Endothelial cell of umbilical vein (primary cell): ENCODE results near the gene GNG3. TPM values are rescaled to one million over a fixed set of nuclear protein-coding genes. Genes with fewer than 3 reads are reported as not detected.

Experiments used
- BruUV-seq: library from RNA; stranded (reverse); fragments of 400-500 nt; replicated peaks from 2 replicates; lab custom pipeline; 2021; lab: Mats Ljungman, UMichigan
- CTCF ChIA-PET: fragments of 300-600, 350-600 bp; sonication (Branson Sonifier 250); formaldehyde crosslinking; loops from one replicate; lab custom pipeline; 2021; ENCODE audit warnings: antibody characterized with exemption, inconsistent platforms; lab: Charles Lee
- POLR2A ChIA-PET: fragments of 300-600, 350-600 bp; sonication (Branson Sonifier 250); formaldehyde crosslinking; loops from one replicate; lab custom pipeline; 2021; ENCODE audit warnings: antibody characterized with exemption, inconsistent platforms; lab: Charles Lee
- DNase-seq: peaks from one replicate; pipeline ENCODE4 v3.0.0-alpha.2; 2011; ENCODE audit warnings: low read depth, low spot score
- FAIRE-seq: peaks from 2 replicates; lab custom pipeline; 2011; peaks lifted over from hg19 to GRCh38; lab: Jason Lieb, UNC
- H2AFZ ChIP-seq: 2 replicates; pipeline ENCODE4 v1.6.0; 2012; ENCODE audit warnings: low read depth, low read length, control low read depth, inconsistent platforms
- H3K27ac ChIP-seq: 2 replicates; pipeline ENCODE4 v1.5.1; 2011; ENCODE audit warnings: low read depth, mild to moderate bottlenecking, control low read depth, low read length, moderate library complexity; ENCODE audit not compliant: insufficient read depth
- H3K27me3 ChIP-seq, 2 experiments: 2 replicates each; pipeline versions ENCODE4 v1.6.0 to v1.6.1; 2011; ENCODE audit warnings: low read length in 2 of 2, mixed read lengths in 1 of 2; ENCODE audit not compliant: control insufficient read depth in 2 of 2, insufficient read depth in 2 of 2
- H3K36me3 ChIP-seq, 2 experiments: 2 replicates in 1 of 2; 3 replicates in 1 of 2; pipeline ENCODE4 v1.5.1; 2011; ENCODE audit warnings: low read length in 2 of 2, mild to moderate bottlenecking in 1 of 2, moderate library complexity in 1 of 2; ENCODE audit not compliant: control insufficient read depth in 2 of 2, insufficient read depth in 2 of 2; ENCODE audit errors: extremely low read depth in 1 of 2
- H3K4me1 ChIP-seq: 3 replicates; pipeline ENCODE4 v1.5.1; 2011; ENCODE audit warnings: mild to moderate bottlenecking, low read length; ENCODE audit not compliant: control insufficient read depth, insufficient read depth; ENCODE audit errors: extremely low read depth
- H3K4me2 ChIP-seq: 2 replicates; pipeline ENCODE4 v1.6.1; 2011; ENCODE audit warnings: low read length, control low read depth, mixed read lengths; ENCODE audit not compliant: insufficient read depth
- H3K4me3 ChIP-seq, 3 experiments: fragments of 200-600 bp in 1 of 3; sonication (generic), shearing (Covaris generic) in 1 of 3; replicated peaks in 1 of 3; 2 replicates each; pipeline ENCODE4 v1.5.1; 2011 to 2016; ENCODE audit warnings: control low read depth in 3 of 3, low read length in 3 of 3, mild to moderate bottlenecking in 2 of 3, inconsistent platforms in 1 of 3, low read depth in 1 of 3, moderate library complexity in 1 of 3; ENCODE audit not compliant: insufficient read depth in 1 of 3
- H3K79me2 ChIP-seq: 2 replicates; pipeline ENCODE4 v1.6.0; 2012; ENCODE audit warnings: low read length, inconsistent platforms; ENCODE audit not compliant: control insufficient read depth, insufficient read depth
- H3K9ac ChIP-seq: replicated peaks from 2 replicates; pipeline ENCODE3; 2011; ENCODE audit warnings: low read length, control low read depth; ENCODE audit not compliant: insufficient read depth; ENCODE audit errors: extremely low read depth
- H3K9me1 ChIP-seq: replicated peaks from 3 replicates; pipeline ENCODE4 v1.6.0; 2011; ENCODE audit warnings: mild to moderate bottlenecking, low read length; ENCODE audit not compliant: control insufficient read depth, insufficient read depth; ENCODE audit errors: extremely low read depth
- H3K9me3 ChIP-seq: replicated peaks from 2 replicates; pipeline ENCODE4 v1.5.1; 2012; ENCODE audit warnings: low read length, inconsistent platforms; ENCODE audit not compliant: control insufficient read depth, insufficient read depth
- H4K20me1 ChIP-seq: replicated peaks from 2 replicates; pipeline ENCODE3; 2011; ENCODE audit warnings: mild to moderate bottlenecking, low read length; ENCODE audit not compliant: control insufficient read depth, insufficient read depth; ENCODE audit errors: extremely low read depth
- CTCF ChIP-seq, 2 donors: IDR thresholded peaks; 1 replicate in 1 of 2; 2 replicates in 1 of 2; pipeline ENCODE4 v1.5.1; 2011; ENCODE audit warnings: low read length in 2 of 2, mild to moderate bottlenecking in 2 of 2, moderate library complexity in 2 of 2, control low read depth in 1 of 2, inconsistent platforms in 1 of 2, low read depth in 1 of 2; ENCODE audit not compliant: insufficient read depth in 1 of 2; ENCODE audit errors: extremely low read depth in 1 of 2
- EZH2 ChIP-seq: IDR thresholded peaks from 2 replicates; pipeline ENCODE4 v1.6.1; 2012; ENCODE audit warnings: borderline replicate concordance, low read depth, mild to moderate bottlenecking, moderate library complexity, low read length, inconsistent platforms; ENCODE audit not compliant: severe bottlenecking
- FOS ChIP-seq: IDR thresholded peaks from 2 replicates; pipeline ENCODE4 v1.6.1; 2011; ENCODE audit warnings: mild to moderate bottlenecking, low read length, moderate library complexity, borderline replicate concordance; ENCODE audit not compliant: insufficient read depth
- GATA2 ChIP-seq: IDR thresholded peaks from 2 replicates; pipeline ENCODE4 v1.7.0; 2011; ENCODE audit warnings: low read depth, mild to moderate bottlenecking, moderate library complexity, mixed read lengths, low read length; ENCODE audit not compliant: insufficient read length, insufficient read depth
- JUN ChIP-seq: IDR thresholded peaks from 2 replicates; pipeline ENCODE4 v1.6.1; 2011; ENCODE audit warnings: borderline replicate concordance, low read depth; ENCODE audit not compliant: insufficient read length, insufficient read depth
- MYC ChIP-seq: IDR thresholded peaks from one replicate; pipeline ENCODE4 v1.6.1; 2011; ENCODE audit warnings: mild to moderate bottlenecking, low read depth, low read length
- POLR2A ChIP-seq: IDR thresholded peaks from 2 replicates; pipeline ENCODE4 v1.6.1; 2012; ENCODE audit warnings: low read depth, mild to moderate bottlenecking, control low read depth, low read length
- POLR2AphosphoS5 ChIP-seq: IDR thresholded peaks from 2 replicates; pipeline ENCODE4 v1.6.1; 2012; ENCODE audit warnings: low read depth, mild to moderate bottlenecking, control low read depth, low read length, moderate library complexity; ENCODE audit not compliant: insufficient read depth
- dilution Hi-C: fragments of 300-500 bp; cut with MboI; formaldehyde crosslinking; loops from one replicate; pipeline ENCODE4 v1.15.0; 2019; ENCODE audit warnings: low sequenced_read_pairs; ENCODE audit not compliant: extremely low pct_ligation_motif_present
- intact Hi-C: fragments of 100-400 bp; cut with micrococcal nuclease; formaldehyde crosslinking; loops from one replicate; pipeline ENCODE4 v1.10.0; 2022
- polyA plus RNA-seq, 4 experiments: library from polyadenylated mRNA; depleted of rRNA in 3 of 4; stranded (reverse) in 3 of 4; unstranded in 1 of 4; fragments of >200 nt; gene quantifications; 2 replicates each; pipeline versions ENCODE4 v1.2.1 to v1.2.3, GENCODE V29; 2011 to 2012; ENCODE audit warnings: missing spikeins in 1 of 4
- total RNA-seq: library from RNA; stranded (reverse); gene quantifications from 2 replicates; pipeline ENCODE4 v1.2.3, GENCODE V29; 2021
- TF ChIP-seq, protein P1 (sequence below): IDR thresholded peaks from 2 replicates; pipeline ENCODE4 v1.6.1; 2011; ENCODE audit not compliant: insufficient read depth, insufficient read length

GNG3 gene
- total and polyA plus RNA-seq, 2 donors (not counting 3 experiments of a cell fraction or from before 2014, with no cell fraction given): not detected

DNA sequence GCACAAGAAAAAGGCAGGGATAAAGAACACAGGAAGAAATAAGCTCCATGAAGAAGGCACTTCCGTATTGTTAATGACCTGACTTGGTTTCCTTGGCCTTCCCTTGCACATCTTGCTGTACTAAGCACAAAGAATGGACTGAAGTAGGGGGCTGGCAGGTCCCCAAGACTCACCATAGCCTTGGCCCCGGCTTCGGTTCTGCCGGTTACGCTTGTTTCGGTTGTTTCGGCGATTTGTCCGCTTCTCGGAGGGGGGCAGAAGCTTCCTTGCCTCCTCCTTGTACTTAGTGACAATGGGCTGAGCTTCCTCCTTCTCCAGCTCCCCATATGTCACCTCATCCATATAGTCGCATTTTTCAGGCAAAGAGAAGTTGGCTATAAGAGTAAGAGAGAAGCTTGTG lies 9.3 kb downstream of the GNG3 start:
- no peaks in the 10 kb centered on the region for H3K4me1 ChIP-seq
- intact Hi-C loops: no loop called here
- no peaks in the 10 kb centered on the region for H3K27me3 ChIP-seq
- no peaks in the 10 kb centered on the region for H3K9me3 ChIP-seq
- ChIA-PET CTCF (no interaction called here), POLR2A (no interaction called here)
- H4K20me1 ChIP-seq: no peaks in the 10 kb centered on the region
- FAIRE-seq: no peak
- no peak overlapping the region for H3K4me2 ChIP-seq
- no TSS peak for BruUV-seq
- H3K27ac ChIP-seq: no peak overlapping the region
- peaks cover 47 to 50% of the 10 kb centered on the region in 2 experiments for H3K36me3 ChIP-seq
- dilution Hi-C loops: no loop called here
- no peaks in the 10 kb centered on the region for H3K9me1 ChIP-seq
- TF ChIP-seq GATA2: no peak
- no peak for TF ChIP-seq CTCF (IDR thresholded peaks at IDR 0.05; ENCODE audit: extremely low read depth in 1 of 2, insufficient read depth in 1 of 2, low read depth in 1 of 2, low read length in 2 of 2)
- TF ChIP-seq POLR2AphosphoS5: no peak
- TF ChIP-seq POLR2A: no peak
- no peak for TF ChIP-seq JUN
- no peak for TF ChIP-seq EZH2
- TF ChIP-seq, protein P1, sequence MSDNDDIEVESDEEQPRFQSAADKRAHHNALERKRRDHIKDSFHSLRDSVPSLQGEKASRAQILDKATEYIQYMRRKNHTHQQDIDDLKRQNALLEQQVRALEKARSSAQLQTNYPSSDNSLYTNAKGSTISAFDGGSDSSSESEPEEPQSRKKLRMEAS: no peak
- no peak for TF ChIP-seq FOS
- TF ChIP-seq MYC: no peak
- no peak overlapping the region for H2AFZ ChIP-seq
- peaks cover 40% of the 10 kb centered on the region for H3K79me2 ChIP-seq
- DNase-seq: no peak
- H3K4me3 ChIP-seq: no peak overlapping the region
- no peak overlapping the region for H3K9ac ChIP-seq
